ENCODE measurements around the gene MYLK2.

The MYLK2 gene

GRCh38 chr20:31859266-31859997 is 40.3 kb downstream of the MYLK2 start:
- peaks cover 11% of the 10 kb centered on the region for H3K27me3 ChIP-seq (ENCODE audit: control insufficient read depth, insufficient read depth, low read length)
- no peaks in the 10 kb centered on the region for H3K36me3 ChIP-seq (ENCODE audit: control insufficient read depth, insufficient read depth, low read length)
- H3K4me1 ChIP-seq (ENCODE audit: control insufficient read depth, insufficient read depth, low read length) = peaks cover 12% of the 10 kb centered on the region; the same call in 1 of the 2 replicates
- H3K4me3 ChIP-seq (ENCODE audit: low read depth, low read length) = no peak overlapping the region
- H3K9me3 ChIP-seq (ENCODE audit: control insufficient read depth, insufficient read depth, low read length) = no peaks in the 10 kb centered on the region
- no peak overlapping the region for H3K27ac ChIP-seq (ENCODE audit: low read depth, low read length)
- no peak overlapping the region for H3K9ac ChIP-seq (ENCODE audit: low read depth, low read length)

GRCh38 chr20:31859998-31860380 is 40.8 kb downstream of the MYLK2 start:
- Histone ChIP-seq H3K27me3 (ENCODE audit: control insufficient read depth, insufficient read depth, low read length) (peaks cover 11% of the 10 kb centered on the region), H3K4me1 (ENCODE audit: control insufficient read depth, insufficient read depth, low read length) (peaks cover 12% of the 10 kb centered on the region; the same call in 1 of the 2 replicates), H3K9me3 (ENCODE audit: control insufficient read depth, insufficient read depth, low read length) (no peaks in the 10 kb centered on the region), H3K27ac (ENCODE audit: low read depth, low read length) (no peak overlapping the region), H3K9ac (ENCODE audit: low read depth, low read length) (no peak overlapping the region), H3K4me3 (ENCODE audit: low read depth, low read length) (peak overlapping the region; percentile 71; the same call in 1 of the 2 replicates), H3K36me3 (ENCODE audit: control insufficient read depth, insufficient read depth, low read length) (no peaks in the 10 kb centered on the region)

GRCh38 chr20:31860390-31861134 is 41.4 kb downstream of the MYLK2 start:
- peaks cover 12% of the 10 kb centered on the region; the same call in 1 of the 2 replicates for H3K4me1 ChIP-seq (ENCODE audit: control insufficient read depth, insufficient read depth, low read length)
- H3K36me3 ChIP-seq (ENCODE audit: control insufficient read depth, insufficient read depth, low read length) = no peaks in the 10 kb centered on the region
- H3K9ac ChIP-seq (ENCODE audit: low read depth, low read length) = no peak overlapping the region
- no peak overlapping the region for H3K27ac ChIP-seq (ENCODE audit: low read depth, low read length)
- peak overlapping the region; percentile 71 for H3K4me3 ChIP-seq (ENCODE audit: low read depth, low read length)
- H3K27me3 ChIP-seq (ENCODE audit: control insufficient read depth, insufficient read depth, low read length) = peaks cover 11% of the 10 kb centered on the region
- H3K9me3 ChIP-seq (ENCODE audit: control insufficient read depth, insufficient read depth, low read length) = no peaks in the 10 kb centered on the region

GRCh38 chr20:31861135-31861384 is 41.9 kb downstream of the MYLK2 start:
- Histone ChIP-seq H3K4me3 (ENCODE audit: low read depth, low read length) (peak overlapping the region; percentile 71), H3K27me3 (ENCODE audit: control insufficient read depth, insufficient read depth, low read length) (peaks cover 11% of the 10 kb centered on the region), H3K9me3 (ENCODE audit: control insufficient read depth, insufficient read depth, low read length) (no peaks in the 10 kb centered on the region), H3K9ac (ENCODE audit: low read depth, low read length) (peak overlapping the region; percentile 48; the same call in 1 of the 2 replicates), H3K36me3 (ENCODE audit: control insufficient read depth, insufficient read depth, low read length) (no peaks in the 10 kb centered on the region), H3K4me1 (ENCODE audit: control insufficient read depth, insufficient read depth, low read length) (peaks cover 11% of the 10 kb centered on the region; the same call in 1 of the 2 replicates), H3K27ac (ENCODE audit: low read depth, low read length) (peak overlapping the region; percentile 67)

- H3K27ac ChIP-seq (ENCODE audit: low read depth, low read length) = peak overlapping the region; percentile 67
- H3K9me3 ChIP-seq (ENCODE audit: control insufficient read depth, insufficient read depth, low read length) = no peaks in the 10 kb centered on the region
- H3K27me3 ChIP-seq (ENCODE audit: control insufficient read depth, insufficient read depth, low read length) = peaks cover 11% of the 10 kb centered on the region
- H3K4me1 ChIP-seq (ENCODE audit: control insufficient read depth, insufficient read depth, low read length) = peaks cover 10% of the 10 kb centered on the region; the same call in 1 of the 2 replicates
- no peaks in the 10 kb centered on the region for H3K36me3 ChIP-seq (ENCODE audit: control insufficient read depth, insufficient read depth, low read length)
- peak overlapping the region; percentile 48; the same call in 1 of the 2 replicates for H3K9ac ChIP-seq (ENCODE audit: low read depth, low read length)
- H3K4me3 ChIP-seq (ENCODE audit: low read depth, low read length) = peak overlapping the region; percentile 71
These were observed 42.4 kb downstream of the MYLK2 start for GRCh38 chr20:31861385-31862156.

GRCh38 chr20:31862157-31862470 is 43.0 kb downstream of the MYLK2 start:
- no peak overlapping the region for H3K9ac ChIP-seq (ENCODE audit: low read depth, low read length)
- peaks cover 11% of the 10 kb centered on the region for H3K27me3 ChIP-seq (ENCODE audit: control insufficient read depth, insufficient read depth, low read length)

GRCh38 chr20:31862506-31862905 is 43.4 kb downstream of the MYLK2 start:
- Histone ChIP-seq H3K4me3 (ENCODE audit: low read depth, low read length) (peak overlapping the region; percentile 71), H3K36me3 (ENCODE audit: control insufficient read depth, insufficient read depth, low read length) (no peaks in the 10 kb centered on the region), H3K9ac (ENCODE audit: low read depth, low read length) (no peak overlapping the region), H3K4me1 (ENCODE audit: control insufficient read depth, insufficient read depth, low read length) (peaks cover 10% of the 10 kb centered on the region; the same call in 1 of the 2 replicates), H3K27me3 (ENCODE audit: control insufficient read depth, insufficient read depth, low read length) (peaks cover 11% of the 10 kb centered on the region), H3K27ac (ENCODE audit: low read depth, low read length) (peak overlapping the region; percentile 36), H3K9me3 (ENCODE audit: control insufficient read depth, insufficient read depth, low read length) (no peaks in the 10 kb centered on the region)

More at GRCh38 chr20:31862157-31862470, 43.0 kb downstream of the MYLK2 start:
- Histone ChIP-seq H3K4me1 (ENCODE audit: control insufficient read depth, insufficient read depth, low read length) (peaks cover 10% of the 10 kb centered on the region; the same call in 1 of the 2 replicates), H3K27ac (ENCODE audit: low read depth, low read length) (peak overlapping the region; percentile 36), H3K9me3 (ENCODE audit: control insufficient read depth, insufficient read depth, low read length) (no peaks in the 10 kb centered on the region), H3K36me3 (ENCODE audit: control insufficient read depth, insufficient read depth, low read length) (no peaks in the 10 kb centered on the region), H3K4me3 (ENCODE audit: low read depth, low read length) (peak overlapping the region; percentile 71)

GRCh38 chr20:31863296-31864085 is 44.3 kb downstream of the MYLK2 start:
- Histone ChIP-seq H3K4me3 (ENCODE audit: low read depth, low read length) (no peak overlapping the region), H3K9me3 (ENCODE audit: control insufficient read depth, insufficient read depth, low read length) (no peaks in the 10 kb centered on the region), H3K27me3 (ENCODE audit: control insufficient read depth, insufficient read depth, low read length) (peaks cover 11% of the 10 kb centered on the region), H3K36me3 (ENCODE audit: control insufficient read depth, insufficient read depth, low read length) (no peaks in the 10 kb centered on the region), H3K27ac (ENCODE audit: low read depth, low read length) (no peak overlapping the region), H3K9ac (ENCODE audit: low read depth, low read length) (no peak overlapping the region), H3K4me1 (ENCODE audit: control insufficient read depth, insufficient read depth, low read length) (peaks cover 10% of the 10 kb centered on the region; the same call in 1 of the 2 replicates)

GRCh38 chr20:31864521-31865400 is 45.6 kb downstream of the MYLK2 start:
- peaks cover 10% of the 10 kb centered on the region; the same call in 1 of the 2 replicates for H3K4me1 ChIP-seq (ENCODE audit: control insufficient read depth, insufficient read depth, low read length)
- H3K36me3 ChIP-seq (ENCODE audit: control insufficient read depth, insufficient read depth, low read length) = no peaks in the 10 kb centered on the region
- H3K4me3 ChIP-seq (ENCODE audit: low read depth, low read length) = no peak overlapping the region
- H3K27me3 ChIP-seq (ENCODE audit: control insufficient read depth, insufficient read depth, low read length) = peaks cover 16% of the 10 kb centered on the region
- no peak overlapping the region for H3K9ac ChIP-seq (ENCODE audit: low read depth, low read length)
- H3K9me3 ChIP-seq (ENCODE audit: control insufficient read depth, insufficient read depth, low read length) = no peaks in the 10 kb centered on the region
- no peak overlapping the region for H3K27ac ChIP-seq (ENCODE audit: low read depth, low read length)
